Gastroesophageal sphincter (tissue), 4 donors: Measurements from ENCODE around the gene CFAP46. TPM values are rescaled to one million over a fixed set of nuclear protein-coding genes. Genes with fewer than 3 reads are reported as not detected.

Experiments used
- ATAC-seq: fragments of 150-250 bp; one replicate; pipeline ENCODE4 v1.9.1; 2016; ENCODE audit warnings: mild to moderate bottlenecking, moderate library complexity
- H3K27ac ChIP-seq, 4 donors: fragments of 200-600 bp; sonication (generic) in 3 of 4; 1 replicate in 3 of 4; 2 replicates in 1 of 4; pipeline ENCODE4 v1.5.1; 2016 to 2019
- H3K27me3 ChIP-seq: fragments of 200-600 bp; sonication (generic); one replicate; pipeline ENCODE4 v1.5.1; 2019
- H3K36me3 ChIP-seq, 2 donors: fragments of 200-600 bp; sonication (generic); one replicate each; pipeline ENCODE4 v1.5.1; 2019; ENCODE audit warnings: control low read depth in 1 of 2
- H3K4me1 ChIP-seq, 3 donors: fragments of 200-600 bp; sonication (generic); 1 replicate in 2 of 3; 2 replicates in 1 of 3; pipeline ENCODE4 v1.5.1; 2016 to 2019; ENCODE audit warnings: control low read depth in 2 of 3
- H3K4me3 ChIP-seq, 2 donors: fragments of 200-600 bp; sonication (generic); one replicate each; pipeline ENCODE4 v1.5.1; 2019; ENCODE audit warnings: mild to moderate bottlenecking in 1 of 2, moderate library complexity in 1 of 2
- H3K9me3 ChIP-seq, 3 donors: fragments of 200-600 bp; sonication (generic); one replicate each; pipeline ENCODE4 v1.5.1; 2017 to 2019; ENCODE audit warnings: control low read depth in 2 of 3
- CTCF ChIP-seq, 4 experiments: fragments of 200-600 bp in 2 of 4; fragments of 450-650 bp in 2 of 4; sonication (generic) in 1 of 4; IDR thresholded peaks; one replicate each; pipeline ENCODE4 v1.5.1; 2017 to 2019; ENCODE audit warnings: antibody characterized with exemption in 4 of 4, mild to moderate bottlenecking in 2 of 4, moderate library complexity in 2 of 4
- EP300 ChIP-seq: sonication (generic); formaldehyde crosslinking; IDR thresholded peaks from one replicate; pipeline ENCODE4 v1.6.1; 2017; ENCODE audit warnings: antibody characterized with exemption, mild to moderate bottlenecking
- POLR2A ChIP-seq, 2 donors: fragments of 450-650 bp; IDR thresholded peaks; one replicate each; pipeline ENCODE4 v1.6.1; 2017; ENCODE audit warnings: antibody characterized with exemption in 2 of 2, mild to moderate bottlenecking in 2 of 2, moderate library complexity in 1 of 2
- POLR2AphosphoS5 ChIP-seq: sonication (generic); formaldehyde crosslinking; IDR thresholded peaks from one replicate; pipeline ENCODE4 v1.6.1; 2017; ENCODE audit warnings: antibody characterized with exemption
- WGBS, 2 donors: methylation state at CpG; one replicate each; pipeline ENCODE4 v1.1.5; 2018; ENCODE audit warnings: low coverage in 1 of 2; 5-methylcytosine and 5-hydroxymethylcytosine counted together
- total RNA-seq, 4 donors: library from RNA; depleted of rRNA; stranded (reverse); fragments of >200 nt; gene quantifications; one replicate each; pipeline ENCODE4 v1.1.0, GENCODE V29; 2016

Gene CFAP46
- total RNA-seq, 4 donors from 2014 or later: 0.27 to 2.2 (median 0.30) TPM; not detected in 1

- Histone ChIP-seq H3K27ac (no peak overlapping the region), H3K27me3 (peaks cover 42% of the 10 kb centered on the region), H3K9me3 (peaks cover 0 to 17% (median 0%) of the 10 kb centered on the region in 3 donors), H3K4me3 (no peak overlapping the region), H3K36me3 (no peaks in the 10 kb centered on the region), H3K4me1 (peaks cover 0 to 8% (median 0%) of the 10 kb centered on the region in 3 donors)
- TF ChIP-seq POLR2A (IDR thresholded peaks at IDR 0.05) (no peak), POLR2AphosphoS5 (no peak), EP300 (no peak), CTCF (IDR thresholded peaks at IDR 0.05) (no peak)
- WGBS, 2 donors: 62 to 90% methylated on average over 4 to 7 of the region's 29 CpGs
- no peak for ATAC-seq
Measured at GRCh38 chr10:132866601-132867381, 75.6 kb downstream of the CFAP46 start.

- peaks cover 0 to 8% (median 0%) of the 10 kb centered on the region in 3 donors for H3K4me1 ChIP-seq
- no peaks in the 10 kb centered on the region for H3K36me3 ChIP-seq
- H3K4me3 ChIP-seq: no peak overlapping the region
- no peak for ATAC-seq
- TF ChIP-seq POLR2AphosphoS5 (no peak), EP300 (no peak), CTCF (IDR thresholded peaks at IDR 0.05) (no peak), POLR2A (IDR thresholded peaks at IDR 0.05) (no peak)
- peaks cover 0 to 10% (median 0%) of the 10 kb centered on the region in 3 donors for H3K9me3 ChIP-seq
- peaks cover 46% of the 10 kb centered on the region for H3K27me3 ChIP-seq
- WGBS, 2 donors: 77% methylated on average over 13 of the region's 28 CpGs; no CpG with 5 or more reads in 1 of the 2 donors
- H3K27ac ChIP-seq: no peak overlapping the region
Measured at GRCh38 chr10:132865851-132866600, 76.3 kb downstream of the CFAP46 start.

GRCh38 chr10:132865171-132865631, 77.2 kb downstream of the CFAP46 start:
- Histone ChIP-seq H3K27ac (no peak overlapping the region), H3K27me3 (peaks cover 48% of the 10 kb centered on the region), H3K36me3 (no peaks in the 10 kb centered on the region), H3K4me1 (peaks cover 0 to 8% (median 0%) of the 10 kb centered on the region in 3 donors), H3K9me3 (peaks cover 0 to 2% (median 0%) of the 10 kb centered on the region in 3 donors), H3K4me3 (no peak overlapping the region)
- ATAC-seq: no peak
- WGBS, 2 donors: 56% methylated on average over 2 of the region's 14 CpGs; no CpG with 5 or more reads in 1 of the 2 donors
- no peak for TF ChIP-seq EP300
- TF ChIP-seq CTCF (IDR thresholded peaks at IDR 0.05): no peak
- no peak for TF ChIP-seq POLR2AphosphoS5
- TF ChIP-seq POLR2A (IDR thresholded peaks at IDR 0.05): no peak

GRCh38 chr10:132862485-132863420, 79.6 kb downstream of the CFAP46 start:
- H3K9me3 ChIP-seq: no peaks in the 10 kb centered on the region
- H3K4me1 ChIP-seq: peaks cover 0 to 8% (median 0%) of the 10 kb centered on the region in 3 donors
- H3K36me3 ChIP-seq: no peaks in the 10 kb centered on the region
- ATAC-seq: no peak
- no peak overlapping the region for H3K27ac ChIP-seq
- WGBS, 2 donors: 15 to 38% methylated on average over 5 to 12 of the region's 34 CpGs
- H3K27me3 ChIP-seq: peaks cover 71% of the 10 kb centered on the region
- TF ChIP-seq POLR2AphosphoS5: no peak
- no peak for TF ChIP-seq CTCF (IDR thresholded peaks at IDR 0.05)
- TF ChIP-seq EP300: no peak
- no peak overlapping the region for H3K4me3 ChIP-seq
